ENCODE results near the gene RBMS3. TPM values are rescaled to one million over a fixed set of nuclear protein-coding genes. Genes with fewer than 3 reads are reported as not detected.

RBMS3 gene
- total RNA-seq, 1 experiment from 2014 or later, result 8.7 TPM

- Mint-ChIP-seq H3K27ac (no peak overlapping the region), H3K27me3 (ENCODE audit: low read depth) (no peaks in the 10 kb centered on the region), H3K36me3 (peaks cover 15% of the 10 kb centered on the region), H3K4me3 (no peak overlapping the region), H3K9me3 (peaks cover 15% of the 10 kb centered on the region), H3K4me1 (peaks cover 35% of the 10 kb centered on the region)
- ATAC-seq (no peak), DNase-seq (ENCODE audit: low spot score) (no peak)
- ChIA-PET POLR2A (no interaction called here), CTCF (no interaction called here)
- no peak for TF ChIP-seq ZNF121 (CRISPR knock-in tag; IDR thresholded peaks at IDR 0.05)
Measured at GRCh38 chr3:29696311-29696710, 415.4 kb downstream of the RBMS3 start.

- peaks cover 35% of the 10 kb centered on the region for H3K4me1 Mint-ChIP-seq
- H3K27ac Mint-ChIP-seq, result no peak overlapping the region
- no peak for ATAC-seq
- H3K36me3 Mint-ChIP-seq, result peaks cover 23% of the 10 kb centered on the region
- H3K9me3 Mint-ChIP-seq, result peaks cover 25% of the 10 kb centered on the region
- no peak overlapping the region for H3K4me3 Mint-ChIP-seq
- ChIA-PET POLR2A (no interaction called here), CTCF (no interaction called here)
- no peaks in the 10 kb centered on the region for H3K27me3 Mint-ChIP-seq (ENCODE audit: low read depth)
- no peak for TF ChIP-seq ZBTB43 (CRISPR knock-in tag; IDR thresholded peaks at IDR 0.05)
- TF ChIP-seq ZNF425 (CRISPR knock-in tag; conservative IDR thresholded peaks at IDR 0.05), result no peak
- TF ChIP-seq USF1 (CRISPR knock-in tag; IDR thresholded peaks at IDR 0.05), result no peak
- TF ChIP-seq KAT7 (CRISPR knock-in tag; IDR thresholded peaks at IDR 0.05; ENCODE audit: borderline replicate concordance), result no peak
- TF ChIP-seq MLX (CRISPR knock-in tag; IDR thresholded peaks at IDR 0.05), result no peak
- no peak for TF ChIP-seq NR2C2 (CRISPR knock-in tag; IDR thresholded peaks at IDR 0.05)
- TF ChIP-seq TEAD4 (CRISPR knock-in tag; IDR thresholded peaks at IDR 0.05), result no peak
- TF ChIP-seq MYBL2 (CRISPR knock-in tag; IDR thresholded peaks at IDR 0.05), result no peak
- no peak for TF ChIP-seq AR (CRISPR knock-in tag; IDR thresholded peaks at IDR 0.05)
- no peak for TF ChIP-seq ATF6 (CRISPR knock-in tag; IDR thresholded peaks at IDR 0.05)
- TF ChIP-seq OVOL2 (CRISPR knock-in tag; IDR thresholded peaks at IDR 0.05; ENCODE audit: borderline replicate concordance), result no peak
- no peak for DNase-seq (ENCODE audit: low spot score)
Measured at GRCh38 chr3:29697989-29698388, 417.1 kb downstream of the RBMS3 start.

GRCh38 chr3:29700256-29700655 is 419.4 kb downstream of the RBMS3 start:
- ChIA-PET POLR2A (no interaction called here), CTCF (no interaction called here)
- Mint-ChIP-seq H3K4me3 (no peak overlapping the region), H3K4me1 (peaks cover 21% of the 10 kb centered on the region), H3K36me3 (peaks cover 23% of the 10 kb centered on the region), H3K27ac (no peak overlapping the region), H3K9me3 (peaks cover 29% of the 10 kb centered on the region), H3K27me3 (ENCODE audit: low read depth) (no peaks in the 10 kb centered on the region)
- DNase-seq (ENCODE audit: low spot score) (no peak), ATAC-seq (no peak)
- TF ChIP-seq ERG (CRISPR knock-in tag; IDR thresholded peaks at IDR 0.05), result no peak
- no peak for TF ChIP-seq GABPB1 (CRISPR knock-in tag; IDR thresholded peaks at IDR 0.05)
- TF ChIP-seq MLX (CRISPR knock-in tag; IDR thresholded peaks at IDR 0.05), result no peak
- TF ChIP-seq FOXJ3 (CRISPR knock-in tag; IDR thresholded peaks at IDR 0.05; ENCODE audit: borderline replicate concordance), result no peak
- no peak for TF ChIP-seq TEAD1 (CRISPR knock-in tag; IDR thresholded peaks at IDR 0.05)
- TF ChIP-seq ZNF263 (CRISPR knock-in tag; IDR thresholded peaks at IDR 0.05; ENCODE audit: low read depth), result no peak
- no peak for TF ChIP-seq ZBTB21 (CRISPR knock-in tag; IDR thresholded peaks at IDR 0.05; ENCODE audit: borderline replicate concordance)
- no peak for TF ChIP-seq E2F5 (CRISPR knock-in tag; IDR thresholded peaks at IDR 0.05)
- no peak for TF ChIP-seq USF1 (CRISPR knock-in tag; IDR thresholded peaks at IDR 0.05)

Data from WTC11 (cell line).